ENCODE data around the gene ZBTB49. TPM values are rescaled to one million over a fixed set of nuclear protein-coding genes. Genes with fewer than 3 reads are reported as not detected.
A peak's percentile ranks its signal among the peaks of the same experiment; 100 is the strongest.

ZBTB49 gene
- total RNA-seq, 1 donor from 2014 or later: 5.7 TPM

DNA sequence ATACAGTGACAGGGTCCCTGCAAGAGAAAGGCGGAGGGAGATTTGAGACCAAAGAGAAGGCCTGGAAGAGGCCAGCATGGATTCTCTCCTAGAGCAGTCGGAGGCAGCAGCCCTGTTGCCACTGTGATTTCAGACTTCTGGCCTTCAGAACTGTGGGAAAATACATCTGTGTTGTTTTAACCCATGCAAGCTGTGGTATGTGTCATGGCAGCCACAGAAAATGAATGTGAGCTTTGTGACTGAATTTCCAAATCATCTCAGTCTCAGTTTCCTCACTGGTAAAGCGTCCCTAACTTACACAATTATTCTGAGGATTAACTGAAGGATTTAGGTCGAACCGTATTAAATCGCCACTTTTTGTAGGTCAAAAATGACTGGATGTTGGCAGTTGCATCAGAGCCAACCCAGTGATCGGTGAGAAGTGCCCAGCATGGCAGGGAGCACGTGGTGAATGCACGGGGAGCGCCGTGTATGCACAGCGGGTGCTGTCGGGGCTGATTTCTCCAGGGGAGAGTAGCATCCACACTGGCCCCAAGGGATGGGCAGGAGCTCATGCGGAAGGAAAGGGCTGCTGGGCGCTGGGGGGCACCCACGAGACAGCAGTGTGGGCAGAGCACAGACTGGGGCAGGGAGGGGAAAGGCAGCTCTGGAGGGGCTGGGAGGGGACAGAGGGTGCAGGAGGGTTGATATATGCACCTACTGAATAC is 73.1 kb downstream of the ZBTB49 start:
- Mint-ChIP-seq H3K4me1 (peaks cover 29% of the 10 kb centered on the region), H3K9me3 (peaks cover 4% of the 10 kb centered on the region), H3K36me3 (ENCODE audit: low read depth) (no peaks in the 10 kb centered on the region), H3K4me3 (no peak overlapping the region), H3K27me3 (ENCODE audit: low read depth) (peaks cover 3% of the 10 kb centered on the region), H3K27ac (ENCODE audit: unreplicated experiment) (no peak overlapping the region)
- DNase-seq (ENCODE audit: low read depth, low spot score): no peak
- TF ChIP-seq, protein P1, sequence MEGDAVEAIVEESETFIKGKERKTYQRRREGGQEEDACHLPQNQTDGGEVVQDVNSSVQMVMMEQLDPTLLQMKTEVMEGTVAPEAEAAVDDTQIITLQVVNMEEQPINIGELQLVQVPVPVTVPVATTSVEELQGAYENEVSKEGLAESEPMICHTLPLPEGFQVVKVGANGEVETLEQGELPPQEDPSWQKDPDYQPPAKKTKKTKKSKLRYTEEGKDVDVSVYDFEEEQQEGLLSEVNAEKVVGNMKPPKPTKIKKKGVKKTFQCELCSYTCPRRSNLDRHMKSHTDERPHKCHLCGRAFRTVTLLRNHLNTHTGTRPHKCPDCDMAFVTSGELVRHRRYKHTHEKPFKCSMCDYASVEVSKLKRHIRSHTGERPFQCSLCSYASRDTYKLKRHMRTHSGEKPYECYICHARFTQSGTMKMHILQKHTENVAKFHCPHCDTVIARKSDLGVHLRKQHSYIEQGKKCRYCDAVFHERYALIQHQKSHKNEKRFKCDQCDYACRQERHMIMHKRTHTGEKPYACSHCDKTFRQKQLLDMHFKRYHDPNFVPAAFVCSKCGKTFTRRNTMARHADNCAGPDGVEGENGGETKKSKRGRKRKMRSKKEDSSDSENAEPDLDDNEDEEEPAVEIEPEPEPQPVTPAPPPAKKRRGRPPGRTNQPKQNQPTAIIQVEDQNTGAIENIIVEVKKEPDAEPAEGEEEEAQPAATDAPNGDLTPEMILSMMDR (conservative IDR thresholded peaks at IDR 0.05): no peak

DNA sequence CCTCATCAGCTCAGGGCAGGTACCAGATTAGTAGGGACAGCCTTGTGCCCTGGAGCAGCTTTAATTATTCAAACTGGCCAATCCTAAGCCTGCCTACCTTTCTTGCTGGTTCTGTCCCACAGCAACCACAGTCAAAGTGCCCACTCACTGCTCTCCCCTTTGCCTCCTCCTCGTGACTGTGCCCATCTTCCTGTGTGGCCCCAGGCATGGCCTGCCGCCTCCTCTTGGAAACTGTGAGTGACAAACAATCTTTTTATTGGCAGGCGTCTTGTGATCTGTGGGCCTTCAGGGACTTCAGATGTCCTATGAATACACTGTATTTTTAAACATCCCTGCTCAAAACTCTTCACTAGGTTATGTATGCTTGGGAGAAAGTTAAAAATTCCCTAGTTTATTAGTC is 74.0 kb downstream of the ZBTB49 start:
- Mint-ChIP-seq H3K27me3 (ENCODE audit: low read depth) (peaks cover 6% of the 10 kb centered on the region), H3K27ac (ENCODE audit: unreplicated experiment) (peak overlapping the region; percentile 46), H3K4me3 (no peak overlapping the region), H3K9me3 (peaks cover 4% of the 10 kb centered on the region), H3K4me1 (peaks cover 20% of the 10 kb centered on the region), H3K36me3 (ENCODE audit: low read depth) (no peaks in the 10 kb centered on the region)
- no peak for DNase-seq (ENCODE audit: low read depth, low spot score)
- TF ChIP-seq, protein P1 (conservative IDR thresholded peaks at IDR 0.05): no peak

DNA sequence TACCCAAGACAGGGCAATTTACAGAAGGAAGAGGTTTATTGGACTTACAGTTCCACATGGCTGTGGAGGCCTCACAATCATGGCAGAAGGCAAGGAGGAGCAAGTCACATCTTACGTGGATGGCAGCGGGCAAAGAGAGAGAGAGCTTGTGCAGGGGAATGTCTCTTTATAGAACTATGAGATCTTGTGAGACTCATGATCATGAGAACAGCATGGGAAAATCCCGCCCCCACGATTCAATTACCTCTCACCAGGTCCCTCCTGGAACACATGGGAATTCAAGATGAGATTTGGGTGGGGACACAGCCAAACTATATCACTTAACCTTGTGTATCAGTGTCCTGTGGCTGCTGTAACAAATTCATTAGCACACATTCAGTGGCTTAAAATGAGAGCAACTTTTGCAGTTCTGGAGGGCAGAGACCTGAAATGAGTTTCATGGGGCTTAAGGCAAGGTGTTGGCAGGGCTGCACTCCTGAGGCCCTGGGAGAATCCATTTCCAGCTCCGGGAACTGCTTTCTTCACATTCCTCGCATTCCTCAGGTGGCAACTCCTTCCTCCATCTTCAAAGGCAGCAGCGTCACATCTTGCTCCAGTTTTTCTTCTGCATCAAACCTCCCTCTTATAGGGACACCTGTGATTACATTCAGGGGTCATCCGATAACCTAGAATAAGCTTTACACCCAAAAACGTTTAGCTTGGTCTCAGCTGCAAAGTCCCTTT is 74.6 kb downstream of the ZBTB49 start:
- DNase-seq (ENCODE audit: low read depth, low spot score): no peak
- H3K4me1 Mint-ChIP-seq: peaks cover 17% of the 10 kb centered on the region

DNA sequence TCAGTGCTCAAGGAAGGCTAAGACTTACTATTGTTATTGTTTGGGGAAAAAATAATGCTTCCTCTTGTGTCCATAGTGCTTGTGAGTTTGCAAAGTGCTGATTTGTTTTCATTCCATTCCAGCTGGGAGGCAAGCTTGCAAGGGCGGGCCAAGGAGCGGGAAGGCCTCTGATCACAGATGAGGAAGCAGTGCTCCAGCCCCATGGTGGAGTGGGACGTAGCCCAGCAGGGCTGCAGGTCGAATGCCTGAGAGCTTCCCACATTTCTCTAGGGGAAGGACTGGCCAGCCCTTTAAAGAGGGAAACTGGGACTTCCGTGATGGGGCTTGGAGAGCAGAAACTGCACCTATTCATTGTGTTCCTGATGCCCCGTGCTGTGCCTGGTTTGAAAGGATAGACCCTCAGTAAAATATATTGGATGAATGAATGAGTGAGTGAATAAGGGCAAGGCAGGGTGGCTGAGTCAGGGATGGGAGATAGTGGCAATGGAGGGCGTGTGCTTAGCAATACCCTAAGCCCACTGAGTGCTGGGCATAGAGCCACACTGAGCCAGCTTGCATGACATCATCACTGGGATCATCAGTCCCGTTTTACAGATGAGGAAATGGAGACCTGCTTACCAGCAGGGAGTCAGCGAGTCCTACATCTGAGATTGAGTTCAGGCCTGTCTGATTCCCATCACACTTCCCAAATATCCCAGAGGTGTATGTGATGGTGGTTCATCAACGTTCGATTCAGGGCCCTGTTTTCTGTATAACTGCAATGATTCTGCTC is 78.9 kb downstream of the ZBTB49 start:
- Mint-ChIP-seq H3K4me3 (no peak overlapping the region), H3K4me1 (peaks cover 5% of the 10 kb centered on the region), H3K27ac (ENCODE audit: unreplicated experiment) (no peak overlapping the region), H3K36me3 (ENCODE audit: low read depth) (no peaks in the 10 kb centered on the region), H3K9me3 (peaks cover 4% of the 10 kb centered on the region), H3K27me3 (ENCODE audit: low read depth) (peaks cover 11% of the 10 kb centered on the region)
- DNase-seq (ENCODE audit: low read depth, low spot score): no peak
- TF ChIP-seq, protein P1 (conservative IDR thresholded peaks at IDR 0.05): no peak

More for the DNA sequence above, 74.6 kb downstream of the ZBTB49 start:
- H3K36me3 Mint-ChIP-seq (ENCODE audit: low read depth): no peaks in the 10 kb centered on the region
- H3K9me3 Mint-ChIP-seq: peaks cover 4% of the 10 kb centered on the region
- no peak overlapping the region for H3K4me3 Mint-ChIP-seq
- TF ChIP-seq, protein P1 (conservative IDR thresholded peaks at IDR 0.05): no peak
- H3K27ac Mint-ChIP-seq (ENCODE audit: unreplicated experiment): no peak overlapping the region
- peaks cover 6% of the 10 kb centered on the region for H3K27me3 Mint-ChIP-seq (ENCODE audit: low read depth)

Other genes with a start within 250 kb of the ZBTB49 start
- gene OTOP1, start 63.3 kb upstream of the ZBTB49 start, total RNA-seq: 0.33 TPM in 1 of 2 replicates, not detected in the other
- 26.7 and 28.4 TPM in 2 replicates for gene TMEM128, start 42.0 kb upstream of the ZBTB49 start, total RNA-seq
- gene LYAR, start 97 bp upstream of the ZBTB49 start, total RNA-seq: 24.7 and 27.3 TPM in 2 replicates
- gene NSG1, start 96.9 kb downstream of the ZBTB49 start, total RNA-seq: 23.7 and 24.5 TPM in 2 replicates

All from neural crest cell (in vitro differentiated cells).